NCI-H1048 (cell line): ENCODE data around the gene ERICH6.
"Not testable (repeated sequence)": the region's sequence is repeated elsewhere in the genome, so short reads cannot be mapped to it uniquely, and the experiment has no call there.

Experiments used
- DNase-seq: peaks from one replicate; lab custom pipeline; 2025; lab: John Stamatoyannopoulos, UW

ERICH6 gene

DNA sequence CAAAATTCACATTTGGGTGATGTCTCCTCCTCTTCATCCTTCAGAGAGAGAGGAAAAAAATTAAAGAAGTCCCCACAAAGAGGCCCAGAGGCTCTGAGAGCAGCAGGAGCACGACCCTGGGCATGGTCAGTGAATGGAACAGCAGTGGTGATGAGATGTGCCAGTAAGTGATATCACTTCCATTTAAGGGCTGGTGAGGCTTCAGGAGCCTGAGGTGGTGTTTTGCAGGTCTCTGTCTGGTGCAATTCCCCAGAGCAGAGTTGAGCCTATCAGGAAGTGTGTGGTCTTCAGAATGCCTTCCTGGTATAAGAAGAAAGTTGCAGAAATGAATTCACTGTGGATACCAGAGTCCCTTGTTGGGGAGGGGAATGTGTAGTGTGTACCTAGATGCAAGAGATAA is 21.4 kb downstream of the ERICH6 start:
- no peak for DNase-seq

DNA sequence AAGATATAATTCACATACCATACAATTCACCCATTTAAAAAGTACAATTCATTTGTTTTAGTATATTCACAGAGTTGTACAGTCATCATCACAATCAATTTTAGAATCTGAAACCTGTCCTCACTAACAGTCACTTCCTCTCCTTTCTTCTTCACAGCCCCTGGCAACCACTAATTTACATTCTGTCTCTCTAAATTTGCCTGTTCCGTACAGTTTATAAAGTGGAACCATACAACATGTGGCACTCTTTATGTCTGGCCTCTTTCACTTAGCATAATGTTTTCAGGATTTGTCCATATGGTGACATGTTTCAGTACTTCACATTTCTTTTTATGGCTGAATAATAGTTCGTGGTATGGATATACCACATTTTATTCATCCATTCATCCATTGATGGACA is 22.7 kb downstream of the ERICH6 start:
- DNase-seq: no peak

- DNase-seq: no peak
These were observed 23.2 kb downstream of the ERICH6 start for GRCh38 chr3:150680562-150680961.

DNA sequence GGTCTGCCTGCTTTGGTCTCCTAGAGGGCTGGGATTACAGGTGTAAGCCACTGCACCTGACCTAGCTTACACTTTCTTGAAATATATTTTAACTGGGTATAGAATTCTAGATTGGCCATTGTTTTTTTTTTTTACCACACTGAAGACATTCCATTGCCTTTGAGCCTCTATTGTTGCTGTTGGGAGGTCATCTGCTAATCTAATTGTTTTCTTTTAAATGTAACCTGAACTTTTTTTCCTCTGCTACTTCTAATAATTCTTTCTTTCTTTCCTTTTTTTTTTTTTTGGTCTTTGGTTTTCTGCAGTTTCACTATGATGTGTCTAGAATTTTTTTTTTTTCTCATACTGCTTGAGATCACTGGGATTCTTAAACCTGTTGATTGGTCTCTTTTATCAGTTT is 28.1 kb downstream of the ERICH6 start:
- DNase-seq: no peak

DNA sequence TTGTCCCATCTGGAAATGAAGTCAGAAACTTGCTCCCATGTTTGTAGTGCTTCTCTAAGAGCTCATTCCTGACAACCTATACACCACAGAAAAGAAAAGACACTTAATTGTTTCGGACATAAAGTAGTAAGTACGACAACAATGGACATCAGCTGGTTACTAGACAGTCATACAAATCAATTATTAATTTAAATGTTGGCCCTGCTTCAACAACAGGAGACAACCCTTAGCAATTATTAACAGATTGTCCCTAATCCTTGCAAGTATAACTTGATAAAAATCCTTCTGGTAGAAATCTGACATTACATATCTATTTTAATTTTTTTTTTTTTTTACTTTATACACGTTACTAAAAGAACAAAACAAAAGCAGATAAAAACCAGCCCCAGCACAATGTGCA is 29.8 kb downstream of the ERICH6 start:
- no peak for DNase-seq

- DNase-seq: no peak
These were observed 37.6 kb downstream of the ERICH6 start for GRCh38 chr3:150666167-150666566.

DNA sequence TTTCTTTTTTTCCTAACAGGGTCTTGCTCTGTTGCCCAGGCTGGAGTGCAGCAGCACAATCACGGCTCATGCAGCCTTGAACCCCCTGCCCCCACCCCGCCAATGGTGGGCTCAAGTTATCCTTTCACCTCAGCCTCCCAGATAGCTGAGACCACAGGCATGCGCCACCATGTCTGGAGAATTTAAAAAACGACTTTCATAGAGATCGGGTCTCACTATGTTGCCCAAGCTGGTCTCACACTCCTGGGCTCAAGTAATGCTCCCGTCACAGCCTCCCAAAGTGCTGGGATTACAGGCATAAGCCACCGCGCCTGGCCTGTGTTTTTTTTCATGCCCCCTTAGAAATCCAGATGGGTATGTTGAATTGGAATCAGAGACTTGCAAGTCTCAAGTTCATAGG is 40.3 kb downstream of the ERICH6 start:
- DNase-seq: no peak

GRCh38 chr3:150662410-150663200 is 41.1 kb downstream of the ERICH6 start:
- no peak for DNase-seq

GRCh38 chr3:150656316-150656715 is 47.4 kb downstream of the ERICH6 start:
- DNase-seq: no peak

- no peak for DNase-seq
These were observed 50.6 kb downstream of the ERICH6 start for GRCh38 chr3:150653110-150653561.

- no peak for DNase-seq
These were observed 63.5 kb downstream of the ERICH6 start for GRCh38 chr3:150640256-150640655.

DNA sequence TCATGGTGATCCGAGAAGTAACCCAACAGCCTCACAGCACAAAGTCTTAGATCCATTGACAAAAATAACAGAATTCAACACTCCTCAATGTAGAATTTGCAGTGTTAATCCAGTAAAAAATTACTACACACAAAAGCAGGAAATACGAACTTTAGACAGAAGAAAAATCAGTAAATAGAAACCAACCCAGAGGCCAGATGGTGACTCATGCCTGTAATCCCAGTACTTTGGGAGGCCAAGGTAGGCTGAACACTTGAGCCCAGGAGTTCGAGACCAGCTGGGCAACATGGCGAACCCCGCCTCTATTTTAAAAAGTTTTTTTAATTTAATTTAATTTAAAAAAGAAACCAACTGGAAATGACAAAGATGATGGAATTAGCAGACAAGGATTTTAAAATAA is 64.5 kb downstream of the ERICH6 start:
- DNase-seq: no peak

DNA sequence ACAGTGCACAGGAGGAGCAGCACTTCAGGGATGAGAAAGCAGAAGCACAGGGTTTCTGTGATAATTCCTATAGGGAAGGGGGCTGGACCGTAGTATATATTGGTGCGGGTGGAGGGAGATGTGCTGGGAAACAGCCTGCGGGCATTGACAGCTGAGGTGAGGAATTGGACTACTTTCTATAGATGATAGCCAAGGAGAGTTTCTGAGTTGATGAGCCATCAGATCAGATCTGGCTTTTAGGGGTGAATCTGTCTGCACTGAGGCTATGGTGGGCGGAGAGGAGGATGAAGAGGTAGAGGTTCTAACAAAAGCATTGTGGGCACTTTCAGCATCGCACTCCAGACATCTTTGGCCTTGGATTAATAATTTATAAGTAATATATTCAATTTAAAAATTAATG is 67.5 kb downstream of the ERICH6 start:
- DNase-seq: no peak

- no peak for DNase-seq
These were observed 68.2 kb downstream of the ERICH6 start for GRCh38 chr3:150635526-150635925.

DNA sequence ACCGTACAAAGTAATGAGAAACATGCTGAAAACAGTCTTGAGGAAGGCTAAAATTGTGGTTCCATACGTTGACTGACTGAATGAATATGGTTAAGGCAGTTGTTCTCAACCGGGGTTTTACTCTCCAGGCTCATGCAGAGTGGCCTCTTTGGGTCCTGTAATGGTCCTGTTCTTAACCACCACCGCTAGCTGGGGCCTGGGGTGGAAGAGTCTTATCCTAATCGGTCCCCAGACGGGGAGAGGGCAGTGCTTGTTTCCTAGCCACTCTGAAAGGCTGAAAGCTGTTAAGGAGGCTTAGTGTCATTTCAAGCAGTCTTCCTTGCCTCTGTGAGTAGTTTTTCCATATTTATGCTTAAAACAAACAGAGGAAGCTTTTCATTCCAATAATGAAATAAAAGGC is 68.6 kb downstream of the ERICH6 start:
- no peak for DNase-seq

GRCh38 chr3:150631515-150632221 is 72.1 kb downstream of the ERICH6 start:
- no peak for DNase-seq

DNA sequence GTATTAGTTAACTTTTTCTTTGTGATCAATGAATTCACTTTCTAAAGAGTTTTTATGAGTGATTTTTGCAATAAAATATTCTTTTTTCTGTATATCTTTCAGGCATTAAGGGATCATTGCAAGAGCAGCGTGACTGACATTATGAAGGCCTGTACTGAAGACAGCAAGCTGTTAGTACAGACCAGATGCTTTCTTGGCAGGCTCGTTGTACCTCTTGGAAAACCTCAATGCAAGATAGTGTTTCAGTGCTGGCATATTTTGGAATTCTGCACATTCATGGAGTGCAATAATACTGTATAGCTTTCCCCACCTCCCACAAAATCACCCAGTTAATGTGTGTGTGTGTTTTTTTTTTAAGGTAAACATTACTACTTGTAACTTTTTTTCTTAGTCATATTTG is 76.2 kb downstream of the ERICH6 start:
- no peak for DNase-seq

- DNase-seq: no peak
These were observed 77.4 kb downstream of the ERICH6 start for GRCh38 chr3:150626148-150626930.

DNA sequence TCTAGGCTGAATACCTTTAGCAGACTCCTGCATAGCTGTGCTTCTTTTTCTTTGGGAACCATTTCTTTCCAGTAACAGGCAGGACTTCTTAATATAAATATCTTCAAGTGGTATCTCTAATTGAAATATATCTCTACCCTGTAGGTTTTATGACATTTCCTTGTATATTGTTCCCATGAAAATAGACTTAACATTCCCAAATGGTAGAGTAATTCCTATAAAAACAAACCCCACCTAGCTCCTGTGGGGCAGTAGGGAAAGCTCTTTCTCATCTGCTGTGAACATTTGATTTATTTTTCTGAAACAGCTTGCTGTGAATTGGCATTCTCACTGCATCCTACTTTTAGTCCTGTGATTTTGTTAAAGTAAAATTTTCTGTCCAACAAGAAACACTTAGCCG is 79.8 kb downstream of the ERICH6 start:
- no peak for DNase-seq

GRCh38 chr3:150622955-150623354 is 80.8 kb downstream of the ERICH6 start:
- not testable (repeated sequence) for DNase-seq

GRCh38 chr3:150620002-150620689 is 83.6 kb downstream of the ERICH6 start:
- no peak for DNase-seq
